H54 (cell line): ENCODE results near the gene SRGAP2B.
"Not testable (repeated sequence)": the region's sequence is repeated elsewhere in the genome, so short reads cannot be mapped to it uniquely, and the experiment has no call there.

ENCODE experiments used
- DNase-seq: peaks from one replicate; pipeline ENCODE4 v3.0.0; 2011; ENCODE audit warnings: low spot score, mixed read lengths; ENCODE audit not compliant: insufficient read length
- FAIRE-seq: peaks from 3 replicates; lab custom pipeline; 2011; peaks lifted over from hg19 to GRCh38; lab: Jason Lieb, UNC

SRGAP2B gene

DNA sequence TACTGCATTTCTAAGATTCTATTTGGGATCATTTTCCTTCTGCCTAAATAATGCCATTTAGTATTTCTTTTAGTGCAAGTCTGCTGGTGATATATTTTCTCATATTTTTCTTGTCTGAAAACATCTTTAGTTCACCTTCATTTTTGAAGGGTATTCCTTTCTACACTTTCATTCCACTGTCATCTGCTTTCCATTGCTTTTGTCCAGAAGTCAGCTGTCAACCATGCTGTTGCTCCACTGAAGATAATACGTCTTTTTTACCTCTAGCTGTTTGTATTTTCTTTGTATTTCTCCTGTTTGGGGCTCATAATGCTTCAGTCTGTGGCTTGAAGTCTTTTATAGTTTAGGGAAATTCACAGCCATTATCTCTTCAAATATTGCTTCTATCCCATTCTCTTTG is 167.8 kb downstream of the SRGAP2B start:
- FAIRE-seq, DNase-seq: not testable (repeated sequence)

DNA sequence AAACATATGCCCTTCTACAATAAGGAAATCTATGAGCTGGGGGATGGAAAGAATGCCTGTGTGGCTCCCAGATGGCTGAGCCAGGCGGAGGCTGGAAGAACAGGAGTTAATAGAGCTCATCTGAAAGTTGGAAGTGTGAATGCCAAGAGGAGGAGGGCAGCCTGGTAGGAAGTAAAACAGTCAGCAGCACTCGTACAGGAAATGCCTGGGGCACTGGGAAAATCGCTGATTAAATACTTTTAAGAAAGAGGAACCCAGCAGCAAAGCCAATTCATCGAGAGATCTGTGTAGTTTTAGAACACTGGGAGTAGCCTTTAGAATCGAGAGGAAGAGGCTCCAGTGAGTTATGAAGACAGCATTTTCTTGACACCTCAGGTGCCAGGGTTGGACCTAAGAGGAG is 171.5 kb downstream of the SRGAP2B start:
- not testable (repeated sequence) for FAIRE-seq, DNase-seq

GRCh38 chr1:144922785-144923184 is 172.3 kb downstream of the SRGAP2B start:
- not testable (repeated sequence) for FAIRE-seq, DNase-seq

GRCh38 chr1:144919106-144919505 is 176.0 kb downstream of the SRGAP2B start:
- FAIRE-seq, DNase-seq: not testable (repeated sequence)

GRCh38 chr1:144918027-144918603 is 177.0 kb downstream of the SRGAP2B start:
- DNase-seq: not testable (repeated sequence)
- peak; percentile 84 for FAIRE-seq

DNA sequence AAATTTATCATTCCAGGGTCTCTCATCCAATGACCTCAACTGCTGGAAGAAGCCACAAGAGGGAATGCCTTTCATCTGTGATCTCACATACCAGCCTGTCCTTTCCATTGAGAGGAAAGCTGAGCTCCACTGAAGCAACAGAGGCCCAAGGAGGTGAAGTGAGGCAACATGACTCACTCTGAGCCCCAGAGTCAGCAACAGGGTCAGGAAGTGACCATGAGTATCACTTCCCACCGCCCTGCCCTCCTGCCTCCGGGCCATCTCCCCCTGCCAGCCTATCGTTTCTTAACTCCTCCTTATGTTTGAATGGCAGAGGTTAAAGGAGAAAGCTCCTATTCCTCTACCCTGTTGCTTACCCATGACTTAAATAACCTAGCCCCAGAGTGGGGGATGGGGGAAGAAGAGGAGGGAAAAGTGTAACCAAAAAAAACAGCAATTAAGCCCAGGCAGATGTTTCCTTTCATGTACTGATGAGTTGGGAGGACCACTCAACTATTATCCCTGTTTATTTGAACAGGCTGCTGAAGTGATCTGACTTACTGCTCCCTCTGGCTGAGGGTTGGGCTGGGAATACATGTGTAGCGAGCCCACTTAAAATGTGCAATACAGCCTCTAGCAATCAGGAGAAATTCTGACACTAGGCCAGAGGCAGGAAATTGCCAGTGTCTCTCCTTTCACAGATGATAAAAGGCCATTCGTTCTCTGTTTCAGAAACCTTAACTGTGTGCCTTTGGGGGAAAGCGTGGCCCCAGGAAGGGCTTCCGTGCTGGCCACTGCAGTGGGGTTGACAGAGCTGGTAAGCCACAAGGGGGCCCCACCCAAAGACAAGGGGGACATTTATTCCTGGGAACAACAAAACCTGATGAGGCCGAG is 177.7 kb downstream of the SRGAP2B start:
- not testable (repeated sequence) for DNase-seq, FAIRE-seq

DNA sequence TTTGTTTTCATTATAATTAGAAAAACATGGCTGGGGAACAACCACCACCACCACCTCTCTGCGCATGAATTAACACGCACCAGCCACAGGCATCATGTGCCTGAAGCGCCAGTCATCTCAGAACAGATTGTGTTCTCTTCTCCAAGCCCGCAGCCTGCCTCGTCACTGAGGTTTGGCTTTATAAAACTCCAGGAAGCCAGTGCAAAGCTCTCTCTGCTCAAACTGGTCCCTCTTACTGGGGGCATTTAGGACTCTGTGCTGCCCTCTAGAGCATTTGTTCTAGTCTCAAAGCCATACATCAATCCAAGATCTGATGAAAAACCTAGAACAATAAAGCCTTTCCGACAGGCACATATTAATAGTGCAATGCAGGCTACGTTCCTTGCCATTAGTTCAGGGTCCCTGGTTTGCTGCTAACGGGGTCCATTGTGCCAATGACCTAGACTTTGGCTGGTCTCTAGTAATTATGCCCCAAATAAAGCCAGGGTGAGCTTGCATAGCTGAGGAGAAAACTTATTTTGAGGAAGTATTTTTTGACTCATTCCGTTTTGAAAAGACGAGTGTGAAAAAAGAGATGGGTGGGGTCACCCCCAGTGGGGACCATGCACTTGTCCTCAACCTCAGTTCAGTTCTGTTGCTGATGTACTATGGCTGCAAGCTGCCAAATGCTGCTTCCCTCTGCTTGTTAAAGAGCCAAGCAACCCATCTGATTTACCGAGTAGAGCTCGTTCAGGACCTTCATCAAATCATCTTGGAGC is 181.0 kb downstream of the SRGAP2B start:
- not testable (repeated sequence) for DNase-seq
- peak; percentile 90 for FAIRE-seq

- not testable (repeated sequence) for DNase-seq, FAIRE-seq
Measured at GRCh38 chr1:144913458-144913857, 181.7 kb downstream of the SRGAP2B start.

DNA sequence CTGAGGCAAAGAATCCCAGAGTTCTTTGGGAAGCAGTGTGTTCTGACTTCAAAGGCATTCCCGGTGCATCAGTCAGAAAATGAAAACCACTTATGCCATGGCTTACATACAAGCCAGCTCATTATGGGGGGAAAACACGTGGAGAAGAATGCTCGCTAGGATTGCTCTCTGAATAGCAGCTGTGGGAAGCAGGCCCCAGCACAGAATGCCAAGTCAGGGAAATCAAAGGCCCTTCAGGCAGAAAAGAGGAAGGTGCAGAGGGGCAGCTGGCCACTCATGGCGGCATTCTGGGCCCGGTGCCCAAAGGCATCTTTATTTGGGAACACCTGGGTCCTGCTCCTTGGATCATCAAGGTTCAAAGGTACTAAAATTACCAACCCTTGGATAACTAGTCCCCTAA is 184.4 kb downstream of the SRGAP2B start:
- FAIRE-seq, DNase-seq: not testable (repeated sequence)

DNA sequence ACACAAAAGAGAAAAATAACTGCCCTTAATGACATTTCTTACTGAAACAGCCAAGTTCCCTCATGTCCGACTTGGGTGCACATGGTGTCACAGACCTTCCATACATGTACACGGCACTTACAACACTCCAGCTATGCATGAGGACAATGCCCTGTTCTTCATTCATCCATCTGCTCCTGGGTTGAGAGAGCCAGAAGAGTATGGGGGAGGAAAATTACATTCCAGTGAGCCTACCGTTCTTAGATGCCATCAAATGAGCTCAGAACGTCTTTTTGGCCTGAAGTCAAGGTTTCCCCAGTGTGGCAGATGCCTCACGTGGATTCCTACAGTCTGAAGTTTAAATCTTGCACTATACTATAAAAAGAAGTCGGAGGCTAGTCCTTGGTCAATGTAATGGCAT is 194.3 kb downstream of the SRGAP2B start:
- FAIRE-seq, DNase-seq: not testable (repeated sequence)

DNA sequence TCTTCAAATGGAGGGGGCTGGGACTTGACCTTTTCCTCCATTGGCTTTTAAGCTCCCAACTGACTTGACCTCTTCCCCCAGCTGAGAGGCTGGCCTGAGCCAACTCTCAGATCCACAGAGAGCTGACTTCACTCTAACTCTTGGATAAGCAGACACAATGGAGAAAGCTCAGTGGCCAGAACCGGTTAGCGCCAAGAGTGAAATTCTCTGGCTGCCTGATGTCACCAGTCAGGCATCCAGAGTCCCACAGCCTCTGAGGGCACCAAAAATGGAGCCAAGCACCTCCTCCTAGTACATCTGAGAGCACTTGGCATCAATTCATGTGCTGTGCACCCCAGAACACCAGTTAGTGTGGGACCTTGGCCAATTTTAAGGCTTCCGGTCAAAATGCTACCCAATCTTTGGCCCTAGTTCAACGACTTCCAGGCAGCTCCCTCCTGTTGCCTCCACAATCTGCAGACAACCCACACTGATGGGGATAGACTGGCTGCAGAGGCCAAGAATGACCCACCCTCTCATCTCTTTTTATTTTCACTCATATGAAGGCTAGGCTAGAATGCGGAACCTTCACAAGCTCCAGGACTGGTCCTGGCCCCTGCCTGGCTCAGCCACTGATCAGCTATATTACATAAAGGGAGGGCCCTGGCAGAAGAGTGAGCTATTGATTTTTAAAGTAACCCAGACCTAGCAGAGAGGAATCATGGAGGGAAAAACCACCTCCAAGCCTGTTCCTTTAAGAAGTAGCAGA is 200.5 kb downstream of the SRGAP2B start:
- DNase-seq, FAIRE-seq: not testable (repeated sequence)

DNA sequence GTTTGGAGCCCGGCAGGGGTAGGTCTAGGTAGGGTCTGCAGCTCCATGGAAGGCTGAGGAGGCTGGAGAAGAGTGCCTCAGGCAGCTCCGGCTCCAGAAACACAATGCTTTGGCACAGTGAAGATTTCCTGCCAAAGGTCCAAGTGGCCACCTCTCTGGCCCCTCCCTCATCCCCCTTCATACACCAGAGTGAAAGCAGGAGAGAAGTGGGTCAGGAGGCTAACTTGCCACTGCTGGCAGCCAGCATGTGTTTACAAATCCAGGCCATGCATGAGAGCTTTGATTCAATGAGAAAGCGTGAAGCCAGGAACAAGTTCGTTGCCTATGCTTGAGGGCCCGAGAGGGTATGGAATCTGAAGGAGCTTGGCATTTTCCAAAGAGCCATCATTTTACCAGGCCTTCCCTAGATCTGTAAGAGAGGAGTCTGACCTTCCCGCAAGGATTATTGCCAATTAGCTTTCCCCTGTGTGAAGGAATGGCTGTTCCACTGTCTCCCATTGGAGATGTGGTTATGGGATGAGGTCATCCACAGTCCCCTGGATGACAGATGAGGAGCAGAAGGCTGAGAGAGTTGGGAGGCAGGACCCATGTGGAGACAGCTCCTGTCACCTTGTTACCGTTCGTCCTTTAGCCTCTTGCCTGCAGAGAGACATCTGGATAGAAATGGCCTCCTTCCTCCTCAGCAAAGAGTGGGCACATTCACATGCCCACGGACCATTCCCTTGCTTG is 201.3 kb downstream of the SRGAP2B start:
- FAIRE-seq: not testable (repeated sequence)

DNA sequence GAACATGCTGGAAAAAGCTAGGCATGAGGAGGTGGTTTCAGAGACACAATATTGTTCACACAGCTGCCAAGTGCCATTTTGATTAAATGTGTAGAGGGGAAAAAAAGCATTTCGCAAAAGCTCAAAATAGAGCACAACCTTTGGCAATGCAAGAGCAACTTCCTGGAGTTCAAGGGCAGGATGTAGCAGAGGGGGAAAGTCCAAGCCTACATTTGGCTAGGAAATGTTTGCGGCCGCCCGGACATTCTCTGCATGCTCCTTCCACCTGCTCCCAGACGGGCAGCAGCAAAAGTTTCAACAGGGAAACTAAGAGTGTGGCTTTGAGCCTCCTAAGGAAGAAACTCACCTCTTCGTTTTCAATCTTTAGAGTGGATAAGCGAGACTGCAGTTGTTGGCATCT is 202.1 kb downstream of the SRGAP2B start:
- not testable (repeated sequence) for DNase-seq, FAIRE-seq

More for the DNA sequence above, 201.3 kb downstream of the SRGAP2B start:
- DNase-seq: not testable (repeated sequence)

DNA sequence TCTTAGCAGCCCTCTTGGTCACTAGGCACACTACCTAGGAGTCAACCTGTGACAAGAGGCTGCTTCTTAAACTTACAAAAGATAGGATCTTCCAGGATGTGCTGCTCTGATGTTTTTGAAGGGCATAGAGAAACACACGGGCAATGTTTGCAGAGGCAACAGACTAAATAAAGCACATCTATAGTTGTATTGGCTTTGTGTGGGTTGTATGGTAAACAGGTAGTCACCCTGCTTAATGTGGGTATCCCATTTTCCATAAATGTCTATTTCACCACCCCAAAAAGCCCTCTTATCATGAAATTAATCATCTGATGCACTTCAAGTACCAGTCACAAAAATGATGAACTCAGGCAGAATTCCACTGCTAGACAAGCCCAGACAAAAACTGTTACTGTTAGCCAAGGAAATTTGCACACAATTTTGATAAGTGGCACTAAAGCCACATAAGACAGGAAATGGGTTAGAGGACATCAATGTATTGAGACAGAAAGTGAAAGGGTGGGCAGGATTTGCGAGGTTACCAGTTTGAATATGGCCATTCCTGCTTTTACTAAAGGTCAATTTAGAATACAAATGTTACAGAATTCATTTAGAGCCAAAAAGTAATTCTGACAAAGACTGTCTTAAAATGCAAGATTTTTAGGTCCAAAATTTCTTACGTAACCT is 205.5 kb downstream of the SRGAP2B start:
- not testable (repeated sequence) for FAIRE-seq, DNase-seq

- DNase-seq, FAIRE-seq: not testable (repeated sequence)
Measured at GRCh38 chr1:144883022-144883421, 212.1 kb downstream of the SRGAP2B start.

GRCh38 chr1:144882343-144882742 is 212.8 kb downstream of the SRGAP2B start:
- DNase-seq, FAIRE-seq: not testable (repeated sequence)

GRCh38 chr1:144858607-144859006 is 236.5 kb downstream of the SRGAP2B start:
- DNase-seq, FAIRE-seq: not testable (repeated sequence)
